Peyer's patch (tissue), 4 donors: ENCODE data around the gene NAA80. TPM values are rescaled to one million over a fixed set of nuclear protein-coding genes. Genes with fewer than 3 reads are reported as not detected.
"Not testable (repeated sequence)": the region's sequence is repeated elsewhere in the genome, so short reads cannot be mapped to it uniquely, and the experiment has no call there.

Source experiments
- DNase-seq, 3 donors: peaks; one replicate each; pipeline ENCODE4 v3.0.0-alpha.2; 2017 to 2019
- H3K27ac ChIP-seq, 4 donors: fragments of 200-600 bp; sonication (generic); one replicate each; pipeline ENCODE4 v1.5.1; 2016 to 2019
- H3K27me3 ChIP-seq, 2 donors: fragments of 200-600 bp; sonication (generic); one replicate each; pipeline ENCODE4 v1.5.1; 2019
- H3K36me3 ChIP-seq, 3 donors: fragments of 200-600 bp; sonication (generic); one replicate each; pipeline ENCODE4 v1.5.1; 2016 to 2019
- H3K4me1 ChIP-seq, 4 donors: fragments of 200-600 bp; sonication (generic); one replicate each; pipeline ENCODE4 v1.5.1; 2016 to 2019
- H3K4me3 ChIP-seq, 4 donors: fragments of 200-600 bp; sonication (generic); 1 replicate in 3 of 4; 2 replicates in 1 of 4; pipeline ENCODE4 v1.5.1; 2016 to 2019; ENCODE audit warnings: mild to moderate bottlenecking in 1 of 4
- H3K9me3 ChIP-seq, 4 donors: fragments of 200-600 bp; sonication (generic); one replicate each; pipeline ENCODE4 v1.5.1; 2016 to 2019; ENCODE audit warnings: mild to moderate bottlenecking in 1 of 4
- CTCF ChIP-seq, 6 experiments: fragments of 450-650 bp in 4 of 6; fragments of 200-600 bp in 2 of 6; sonication (generic) in 1 of 6; IDR thresholded peaks; one replicate each; pipeline ENCODE4 v1.5.1; 2017 to 2019; ENCODE audit warnings: antibody characterized with exemption in 6 of 6, mild to moderate bottlenecking in 3 of 6, moderate library complexity in 1 of 6
- POLR2A ChIP-seq, 2 donors: fragments of 450-650 bp; IDR thresholded peaks; one replicate each; pipeline ENCODE4 v1.5.1; 2017; ENCODE audit warnings: antibody characterized with exemption in 2 of 2, mild to moderate bottlenecking in 2 of 2, moderate library complexity in 2 of 2
- total RNA-seq, 4 donors: library from RNA; depleted of rRNA; stranded (reverse); fragments of >200 nt; gene quantifications; one replicate each; pipeline ENCODE4 v1.1.0, GENCODE V29; 2016

The NAA80 gene
- total RNA-seq, 4 donors from 2014 or later = 3.2 to 14.0 (median 12.4) TPM

DNA sequence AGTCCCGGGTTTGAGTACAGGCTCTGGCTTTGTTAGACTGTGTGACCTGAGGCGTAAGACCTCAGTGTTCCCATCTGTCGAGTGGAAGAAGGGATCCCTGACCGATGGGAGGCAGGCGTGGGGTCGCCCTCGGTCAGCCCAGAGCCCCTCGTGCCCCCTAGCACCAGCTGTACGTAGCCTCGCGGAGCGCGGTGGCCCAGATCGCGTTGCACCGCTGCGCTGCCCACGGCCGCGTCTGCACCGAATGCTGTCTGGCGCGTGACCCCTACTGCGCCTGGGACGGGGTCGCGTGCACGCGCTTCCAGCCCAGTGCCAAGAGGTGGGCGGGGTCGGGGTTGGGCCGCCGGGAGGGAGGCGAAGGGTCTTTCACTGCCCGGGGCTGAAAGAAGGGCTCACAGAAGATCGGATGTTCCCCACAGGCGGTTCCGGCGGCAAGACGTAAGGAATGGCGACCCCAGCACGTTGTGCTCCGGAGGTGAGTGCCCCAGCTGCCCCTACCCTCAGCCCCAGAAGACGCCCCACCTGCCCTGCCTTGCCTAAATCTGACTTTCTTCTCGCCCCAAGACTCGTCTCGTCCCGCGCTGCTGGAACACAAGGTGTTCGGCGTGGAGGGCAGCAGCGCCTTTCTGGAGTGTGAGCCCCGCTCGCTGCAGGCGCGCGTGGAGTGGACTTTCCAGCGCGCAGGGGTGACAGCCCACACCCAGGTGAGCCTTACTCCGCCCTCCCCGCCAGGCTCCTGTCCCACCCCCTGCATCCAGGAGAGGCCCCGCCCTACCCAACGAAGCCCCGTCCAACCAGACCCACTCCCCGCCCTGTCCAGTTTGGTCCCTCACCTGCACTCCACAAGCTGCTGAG is 23.8 kb downstream of the NAA80 start:
- H3K36me3 ChIP-seq = peaks cover 0 to 15% (median 0%) of the 10 kb centered on the region in 3 donors
- no peak overlapping the region for H3K4me3 ChIP-seq
- H3K4me1 ChIP-seq = peaks cover 5 to 32% (median 18%) of the 10 kb centered on the region in 4 donors
- H3K27ac ChIP-seq = no peak overlapping the region
- TF ChIP-seq POLR2A (IDR thresholded peaks at IDR 0.05) (no peak), CTCF (IDR thresholded peaks at IDR 0.05) (no peak)
- DNase-seq = no peak
- no peaks in the 10 kb centered on the region for H3K27me3 ChIP-seq
- no peaks in the 10 kb centered on the region for H3K9me3 ChIP-seq

DNA sequence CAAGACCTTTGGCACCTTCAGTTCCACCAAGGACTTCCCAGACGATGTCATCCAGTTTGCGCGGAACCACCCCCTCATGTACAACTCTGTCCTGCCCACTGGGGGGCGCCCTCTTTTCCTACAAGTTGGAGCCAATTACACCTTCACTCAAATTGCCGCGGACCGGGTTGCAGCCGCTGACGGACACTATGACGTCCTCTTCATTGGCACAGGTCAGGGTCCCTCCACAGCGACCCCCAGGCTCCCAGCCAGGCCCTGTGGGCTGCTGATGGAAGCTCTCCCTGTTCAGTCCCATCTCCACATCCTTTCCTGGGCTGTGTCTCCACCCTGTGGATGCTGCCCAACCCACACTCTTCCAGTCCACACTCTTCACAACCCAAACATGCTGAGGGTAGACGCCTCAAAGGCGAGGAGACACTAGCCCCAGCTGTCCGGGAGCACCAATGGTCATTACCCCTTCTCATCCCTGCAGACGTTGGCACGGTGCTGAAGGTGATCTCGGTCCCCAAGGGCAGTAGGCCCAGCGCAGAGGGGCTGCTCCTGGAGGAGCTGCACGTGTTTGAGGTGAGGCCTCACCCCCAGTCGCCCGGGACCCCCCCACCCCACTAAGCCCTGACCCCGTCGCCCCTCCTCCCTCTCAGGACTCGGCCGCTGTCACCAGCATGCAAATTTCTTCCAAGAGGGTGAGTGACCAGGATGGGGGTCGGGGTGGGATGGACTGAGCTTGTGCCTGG is 24.7 kb downstream of the NAA80 start:
- Histone ChIP-seq H3K27me3 (no peaks in the 10 kb centered on the region), H3K36me3 (peaks cover 0 to 15% (median 0%) of the 10 kb centered on the region in 3 donors), H3K4me1 (peaks cover 5 to 40% (median 18%) of the 10 kb centered on the region in 4 donors), H3K4me3 (no peak overlapping the region), H3K9me3 (no peaks in the 10 kb centered on the region), H3K27ac (peak overlapping the region in 1 of 4 donors; percentile 9)
- peak; percentile 64 to 88 (median 85) for DNase-seq
- TF ChIP-seq POLR2A (IDR thresholded peaks at IDR 0.05) (no peak), CTCF (IDR thresholded peaks at IDR 0.05) (peak; percentile 69 to 80 (median 76))

- Histone ChIP-seq H3K4me3 (peak overlapping the region in 2 of 4 donors; percentile 34 to 60), H3K27ac (no peak overlapping the region), H3K9me3 (no peaks in the 10 kb centered on the region), H3K36me3 (peaks cover 0 to 15% (median 0%) of the 10 kb centered on the region in 3 donors), H3K4me1 (peaks cover 5 to 49% (median 18%) of the 10 kb centered on the region in 4 donors), H3K27me3 (no peaks in the 10 kb centered on the region)
- no peak for DNase-seq
- no peak for TF ChIP-seq POLR2A (IDR thresholded peaks at IDR 0.05)
Observed at GRCh38 chr3:50273689-50274065, 25.5 kb downstream of the NAA80 start.

DNA sequence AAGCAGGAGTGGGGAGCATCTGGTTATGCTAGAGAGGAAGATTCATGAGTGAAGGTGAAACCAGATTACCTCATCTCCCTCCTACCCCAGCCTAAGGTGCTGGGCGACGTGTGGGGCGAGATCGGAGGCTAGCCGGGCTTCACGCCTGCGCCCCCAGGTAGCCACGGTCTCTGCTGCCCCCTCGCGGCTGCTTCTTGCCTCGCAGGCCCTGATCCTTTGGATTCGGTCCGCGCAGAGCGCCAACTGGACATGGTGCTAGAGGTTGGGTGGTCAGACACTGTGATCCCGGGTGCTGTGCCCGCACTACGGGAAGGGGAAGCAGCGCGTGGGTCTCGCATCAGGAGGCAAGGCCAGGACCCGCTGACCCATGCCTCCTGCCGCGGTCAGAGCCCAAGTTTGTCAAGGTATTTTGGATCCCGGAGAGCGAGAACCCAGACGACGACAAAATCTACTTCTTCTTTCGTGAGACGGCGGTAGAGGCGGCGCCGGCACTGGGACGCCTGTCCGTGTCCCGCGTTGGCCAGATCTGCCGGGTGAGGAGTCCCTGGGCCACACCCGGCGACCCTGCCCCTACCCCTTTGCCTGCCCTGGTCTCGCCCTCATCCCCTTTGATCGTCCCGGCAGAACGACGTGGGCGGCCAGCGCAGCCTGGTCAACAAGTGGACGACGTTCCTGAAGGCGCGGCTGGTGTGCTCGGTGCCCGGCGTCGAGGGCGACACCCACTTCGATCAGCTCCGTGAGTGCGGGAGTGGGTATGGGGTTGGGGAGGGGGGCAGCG is 26.1 kb downstream of the NAA80 start:
- Histone ChIP-seq H3K27me3 (no peaks in the 10 kb centered on the region), H3K9me3 (no peaks in the 10 kb centered on the region), H3K4me1 (peaks cover 6 to 55% (median 18%) of the 10 kb centered on the region in 4 donors), H3K27ac (peak overlapping the region in 1 of 4 donors; percentile 50), H3K4me3 (peak overlapping the region; percentile 11 to 60 (median 29)), H3K36me3 (peaks cover 0 to 15% (median 0%) of the 10 kb centered on the region in 3 donors)
- DNase-seq = peak; percentile 84 to 94 (median 94)
- TF ChIP-seq CTCF (IDR thresholded peaks at IDR 0.05) (peak; percentile 96 to 100 (median 98)), POLR2A (IDR thresholded peaks at IDR 0.05) (no peak)

- H3K4me1 ChIP-seq = peaks cover 12 to 61% (median 20%) of the 10 kb centered on the region in 4 donors
- peak overlapping the region in 1 of 4 donors; percentile 24 for H3K4me3 ChIP-seq
- not testable (repeated sequence) for H3K27me3 ChIP-seq, H3K9me3 ChIP-seq, DNase-seq
- H3K27ac ChIP-seq = peak overlapping the region in 2 of 4 donors; percentile 96 to 100
- peaks cover 0 to 15% (median 0%) of the 10 kb centered on the region in 3 donors for H3K36me3 ChIP-seq
Observed at GRCh38 chr3:50272538-50272910, 26.7 kb downstream of the NAA80 start.

DNA sequence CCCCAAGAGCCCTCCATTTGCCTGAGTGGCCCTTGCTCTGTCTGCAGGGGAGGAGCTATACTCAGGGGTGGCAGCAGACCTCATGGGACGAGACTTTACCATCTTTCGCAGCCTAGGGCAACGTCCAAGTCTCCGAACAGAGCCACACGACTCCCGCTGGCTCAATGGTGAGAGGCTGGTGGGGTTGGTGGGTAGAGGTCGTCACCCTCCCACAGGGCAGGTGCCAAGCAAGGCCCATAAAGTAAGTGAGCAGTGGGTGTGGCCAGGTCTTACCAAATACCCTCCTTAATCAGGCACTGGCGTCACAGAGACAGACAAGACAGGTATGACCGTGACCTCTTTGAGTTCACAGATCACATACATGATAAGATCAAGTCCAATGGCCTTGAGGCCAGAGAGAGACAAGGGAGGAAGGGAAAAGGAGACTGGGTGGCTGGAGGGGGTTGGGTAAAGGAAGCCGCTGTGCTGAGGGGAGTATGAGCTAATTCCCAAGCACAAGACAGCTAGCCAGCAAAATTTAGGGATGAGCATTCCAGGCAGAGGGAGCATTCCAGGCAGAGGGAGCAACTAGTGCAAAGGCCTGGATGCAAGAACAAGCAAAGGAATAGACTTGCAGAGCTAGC is 27.8 kb downstream of the NAA80 start:
- H3K27me3 ChIP-seq = no peaks in the 10 kb centered on the region
- H3K4me1 ChIP-seq = peaks cover 12 to 64% (median 20%) of the 10 kb centered on the region in 4 donors
- H3K36me3 ChIP-seq = peaks cover 0 to 11% (median 0%) of the 10 kb centered on the region in 3 donors
- no peaks in the 10 kb centered on the region for H3K9me3 ChIP-seq
- peak overlapping the region in 3 of 4 donors; percentile 92 to 100 (median 96) for H3K27ac ChIP-seq
- peak overlapping the region in 2 of 4 donors; percentile 57 to 66 for H3K4me3 ChIP-seq
- TF ChIP-seq POLR2A (IDR thresholded peaks at IDR 0.05) = peak; percentile 84 to 94
- no peak for TF ChIP-seq CTCF (IDR thresholded peaks at IDR 0.05)
- peak in 2 of 3 donors; percentile 86 to 87 for DNase-seq
